Lung microvascular endothelial cell (primary cell): Measurements from ENCODE around the gene CLCN6. TPM values are rescaled to one million over a fixed set of nuclear protein-coding genes. Genes with fewer than 3 reads are reported as not detected.

Source experiments
- DNase-seq, 2 donors: peaks; one replicate each; pipeline versions ENCODE4 v3.0.0 to v3.0.0-alpha.2; 2010; ENCODE audit warnings: low read depth in 2 of 2
- total RNA-seq: library from RNA; depleted of rRNA; stranded (reverse); fragments of >200 nt; gene quantifications from 2 replicates; pipeline ENCODE4 v1.2.1, GENCODE V29; 2014

CLCN6 gene
- total RNA-seq, 1 donor from 2014 or later, result 7.5 TPM

DNA sequence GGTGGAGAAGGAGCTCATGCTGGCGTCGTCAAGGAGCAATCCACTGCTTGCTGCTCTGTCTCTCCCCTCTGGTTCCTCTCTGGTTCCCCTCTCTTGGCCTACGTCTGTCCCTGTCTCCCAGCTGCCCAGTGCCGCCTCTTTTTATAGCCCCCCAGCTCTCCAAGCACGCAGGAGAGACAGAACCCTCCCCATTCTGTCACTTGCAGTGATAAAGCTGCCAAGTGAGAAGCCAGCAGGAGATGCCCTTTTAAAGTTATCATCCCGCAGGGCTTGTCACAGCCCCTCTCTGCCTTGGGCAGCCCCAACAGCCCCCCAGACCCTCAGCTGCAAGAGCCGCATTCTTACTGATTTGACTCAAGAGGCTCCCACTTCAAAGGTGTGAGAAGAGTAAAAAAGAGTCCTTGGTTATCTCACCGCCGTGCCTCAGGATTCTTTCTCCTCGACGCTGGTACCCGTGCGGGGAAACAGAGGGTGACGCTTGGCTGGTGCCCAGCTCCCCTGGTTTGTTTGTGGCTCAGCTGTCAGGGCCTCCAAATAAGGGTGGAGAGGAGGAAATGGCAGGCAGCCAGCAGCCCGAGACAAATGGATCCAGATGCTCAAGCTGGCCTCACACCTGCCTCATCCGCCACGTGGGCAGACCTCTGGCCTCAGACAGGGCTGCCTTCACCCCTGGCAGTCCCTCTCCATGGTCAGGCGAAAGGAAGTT, 41.8 kb downstream of the CLCN6 start, which contains the start of gene NPPA:
Gene NPPA, minus strand, starts transcription at position 117 of the 706 bp plus-strand sequence. Its CDS starts 99 bp downstream, at position 18.
- no peak for DNase-seq

GRCh38 chr1:11848373-11848700, 42.3 kb downstream of the CLCN6 start:
- no peak for DNase-seq

GRCh38 chr1:11850156-11850555, 44.2 kb downstream of the CLCN6 start:
- no peak for DNase-seq

DNA sequence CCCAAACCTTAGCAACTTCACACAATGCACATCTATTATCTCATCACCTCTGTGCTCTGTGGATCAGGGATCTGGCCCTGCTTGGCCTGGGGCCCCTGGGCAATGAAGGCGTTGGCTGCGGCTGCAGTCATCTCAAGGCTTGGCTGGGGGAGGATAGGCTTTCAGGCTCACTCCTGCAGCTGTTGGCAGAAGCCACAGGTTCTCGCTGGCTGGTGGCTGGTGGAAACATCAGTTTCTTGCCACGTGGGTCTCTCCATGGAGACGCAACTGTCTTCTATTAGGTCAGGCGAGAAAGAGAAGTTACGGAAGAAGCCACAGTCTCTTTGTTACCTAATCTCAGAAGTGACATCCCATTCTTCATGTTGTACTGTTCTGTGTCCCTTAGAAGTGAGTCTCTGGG, 45.2 kb downstream of the CLCN6 start:
- no peak for DNase-seq

DNA sequence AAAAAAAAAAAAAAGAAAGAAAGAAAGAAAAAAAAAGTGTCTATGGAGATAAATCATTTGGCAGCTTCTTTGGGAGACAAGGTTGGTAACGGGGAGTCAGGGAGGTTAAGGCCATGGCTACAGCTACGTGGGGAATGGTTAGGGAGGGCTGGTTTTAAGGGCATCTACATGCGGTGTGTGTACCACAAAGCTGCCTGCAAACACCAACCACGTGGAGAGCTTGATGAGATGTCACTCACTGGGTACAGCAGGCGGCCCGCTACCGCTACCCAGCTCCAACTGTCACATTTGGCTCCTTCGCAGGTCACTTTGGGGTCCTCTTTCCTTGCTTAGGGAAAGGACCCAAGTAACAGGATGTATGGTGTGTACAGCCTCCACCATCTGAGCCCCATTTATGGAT, 48.5 kb downstream of the CLCN6 start:
- DNase-seq, result no peak

GRCh38 chr1:11855430-11855829, 49.4 kb downstream of the CLCN6 start:
- no peak for DNase-seq

DNA sequence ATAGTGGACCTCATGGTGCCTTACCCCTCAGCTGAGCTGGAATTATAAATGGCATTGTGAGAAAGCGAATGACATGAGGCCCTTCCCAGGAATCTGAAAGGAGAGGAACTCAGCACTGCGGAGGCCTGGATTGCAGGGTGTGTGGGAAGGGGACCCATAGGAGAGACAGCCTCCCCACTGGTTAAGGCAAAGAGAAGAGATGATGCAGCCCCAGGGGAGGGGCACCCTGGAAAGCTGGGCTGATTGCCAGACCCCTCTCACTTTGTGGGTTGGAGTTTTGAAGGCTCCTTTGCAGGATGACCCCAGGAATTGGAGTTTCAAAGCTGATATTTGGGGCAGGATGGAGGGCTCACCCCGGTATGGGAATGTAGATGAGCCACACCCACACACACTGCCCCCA, 50.7 kb downstream of the CLCN6 start:
- no peak for DNase-seq

GRCh38 chr1:11857164-11857851, 51.3 kb downstream of the CLCN6 start:
- no peak for DNase-seq

GRCh38 chr1:11858158-11858557, 52.2 kb downstream of the CLCN6 start:
- no peak for DNase-seq

DNA sequence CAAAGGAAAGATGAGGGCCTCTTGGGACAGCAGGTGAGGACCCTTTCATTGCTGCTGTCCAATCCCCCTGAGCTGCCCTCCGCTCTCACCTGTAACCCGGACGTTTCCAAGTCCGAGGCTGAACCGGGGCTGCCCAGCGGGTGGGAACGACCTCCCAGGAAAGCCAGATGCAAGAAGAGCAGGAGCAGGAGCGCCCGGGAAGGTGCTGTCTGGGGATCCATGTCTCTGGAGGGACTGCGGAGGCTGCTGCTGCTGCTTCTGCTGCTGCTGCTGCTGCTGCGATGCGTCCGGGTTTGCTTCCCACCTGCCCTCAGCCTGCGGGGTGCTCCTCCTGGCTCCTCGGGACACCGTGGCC, 52.6 kb downstream of the CLCN6 start, which contains the start of gene NPPB:
Gene NPPB, minus strand, starts transcription at position 333 of the 355 bp plus-strand sequence. Its CDS starts 112 bp downstream, at position 221.
- no peak for DNase-seq

- peak; percentile 64 to 73 for DNase-seq
These were observed 53.2 kb downstream of the CLCN6 start for GRCh38 chr1:11858968-11859871.

DNA sequence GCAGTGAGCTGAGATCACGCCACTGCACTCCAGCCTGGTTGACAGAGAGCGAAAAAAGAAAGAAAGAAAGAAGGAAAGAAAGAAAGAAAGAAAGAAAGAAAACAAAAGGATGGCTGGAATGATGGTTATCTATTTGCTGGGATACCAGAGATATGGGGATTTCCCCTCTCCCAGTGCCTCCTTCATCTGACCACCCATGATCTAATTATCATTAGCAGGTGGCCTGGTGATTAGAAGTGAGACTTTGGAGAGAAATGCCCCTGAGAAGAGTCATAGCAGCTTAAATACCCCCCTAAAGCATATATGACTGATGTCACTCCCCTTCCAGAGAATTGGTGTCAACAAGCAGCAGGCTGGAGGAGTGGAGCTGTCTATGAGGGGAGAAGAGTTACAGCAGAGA, 54.1 kb downstream of the CLCN6 start:
- DNase-seq, result no peak

- no peak for DNase-seq
These were observed 54.6 kb downstream of the CLCN6 start for GRCh38 chr1:11860587-11860986.

DNA sequence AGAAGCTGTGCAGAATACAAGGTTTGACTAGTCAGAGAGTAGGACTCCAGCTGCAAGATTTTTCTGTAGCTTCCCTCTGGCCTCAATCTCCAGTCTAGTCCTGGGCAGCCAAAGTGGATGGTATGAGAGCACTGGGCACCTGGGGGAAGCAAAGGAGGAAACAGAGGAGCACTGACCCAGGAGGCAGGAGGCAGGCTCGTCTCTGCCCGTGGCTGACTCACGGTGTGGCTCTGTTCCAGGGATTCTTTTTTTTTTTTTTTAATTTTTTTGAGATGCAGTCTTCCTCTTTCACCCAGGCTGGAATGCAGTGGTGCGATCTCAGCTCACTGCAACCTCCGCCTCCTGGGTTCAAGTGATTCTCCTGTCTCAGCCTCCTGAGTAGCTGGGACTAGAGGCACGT, 56.9 kb downstream of the CLCN6 start:
- DNase-seq, result peak; percentile 22 to 62

GRCh38 chr1:11868331-11868980, 62.5 kb downstream of the CLCN6 start:
- DNase-seq, result no peak

GRCh38 chr1:11869104-11869503, 63.1 kb downstream of the CLCN6 start:
- no peak for DNase-seq

- DNase-seq, result no peak
These were observed 63.7 kb downstream of the CLCN6 start for GRCh38 chr1:11869650-11870207.

- no peak for DNase-seq
These were observed 66.6 kb downstream of the CLCN6 start for GRCh38 chr1:11872545-11872944.

DNA sequence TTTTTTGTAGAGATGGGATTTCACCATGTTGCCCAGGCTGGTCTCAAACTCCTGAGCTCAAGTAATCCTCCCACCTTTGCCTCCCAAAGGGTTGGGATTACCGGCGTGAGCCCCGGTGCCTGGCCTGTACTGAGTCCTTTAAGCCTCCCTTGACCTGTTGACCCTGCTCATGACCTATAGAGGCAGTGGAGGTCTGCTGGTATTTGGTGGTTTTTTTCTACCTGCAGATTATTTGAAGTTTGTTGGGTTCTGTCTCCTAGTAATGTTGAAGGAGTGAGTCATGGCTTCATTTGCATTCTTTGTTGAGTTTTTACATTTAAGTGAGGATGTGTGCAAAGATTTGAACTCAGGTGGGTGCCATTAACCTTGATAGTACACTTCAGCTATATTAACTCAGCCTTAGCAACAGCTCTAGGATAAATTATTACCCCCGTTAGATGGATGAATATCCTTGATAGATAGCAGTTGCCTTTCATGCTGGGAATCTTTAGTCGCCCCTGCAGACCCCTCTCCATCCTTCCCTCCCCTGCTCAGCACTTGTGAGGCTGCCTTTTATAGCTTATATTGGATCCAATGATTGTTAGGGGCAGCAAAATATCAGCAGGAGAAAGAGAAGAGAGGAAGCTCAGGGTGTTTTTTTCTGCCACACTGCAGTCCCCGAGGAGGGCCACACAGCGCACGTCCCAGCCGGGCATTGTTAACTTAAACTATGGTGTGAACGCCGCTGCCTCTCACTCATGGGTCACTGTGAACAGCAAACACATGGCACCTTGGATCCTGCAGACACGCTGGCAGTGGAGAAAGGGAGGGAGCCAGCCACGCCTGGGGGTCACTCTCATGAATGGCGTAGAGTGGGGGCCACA, 67.6 kb downstream of the CLCN6 start:
- peak in 1 of 2 donors; percentile 35 for DNase-seq

GRCh38 chr1:11874258-11874562, 68.2 kb downstream of the CLCN6 start:
- DNase-seq, result no peak

DNA sequence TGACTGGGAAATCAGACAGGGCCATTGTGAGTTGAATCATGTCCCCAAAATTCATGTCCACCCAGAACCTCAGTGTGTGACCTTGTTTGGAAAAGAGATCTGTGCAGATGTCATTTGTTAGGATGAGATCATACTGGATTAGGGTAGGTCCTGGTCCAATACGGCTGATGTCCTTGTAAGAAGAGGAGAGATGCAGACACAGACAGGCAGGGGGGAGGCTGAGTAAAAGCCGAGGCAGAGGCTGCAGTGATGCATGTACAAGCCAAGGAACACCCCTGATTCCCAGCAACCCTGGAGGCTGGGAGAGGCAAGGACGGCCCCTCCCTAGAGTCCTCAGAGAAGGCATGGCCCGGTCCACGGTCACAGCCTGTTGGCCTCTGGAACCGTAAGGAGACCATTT, 68.6 kb downstream of the CLCN6 start:
- DNase-seq, result no peak
